ENCODE measurements around the gene TOR1AIP1.
"Not testable (repeated sequence)": the region's sequence is repeated elsewhere in the genome, so short reads cannot be mapped to it uniquely, and the experiment has no call there.

TOR1AIP1 gene, protein sequence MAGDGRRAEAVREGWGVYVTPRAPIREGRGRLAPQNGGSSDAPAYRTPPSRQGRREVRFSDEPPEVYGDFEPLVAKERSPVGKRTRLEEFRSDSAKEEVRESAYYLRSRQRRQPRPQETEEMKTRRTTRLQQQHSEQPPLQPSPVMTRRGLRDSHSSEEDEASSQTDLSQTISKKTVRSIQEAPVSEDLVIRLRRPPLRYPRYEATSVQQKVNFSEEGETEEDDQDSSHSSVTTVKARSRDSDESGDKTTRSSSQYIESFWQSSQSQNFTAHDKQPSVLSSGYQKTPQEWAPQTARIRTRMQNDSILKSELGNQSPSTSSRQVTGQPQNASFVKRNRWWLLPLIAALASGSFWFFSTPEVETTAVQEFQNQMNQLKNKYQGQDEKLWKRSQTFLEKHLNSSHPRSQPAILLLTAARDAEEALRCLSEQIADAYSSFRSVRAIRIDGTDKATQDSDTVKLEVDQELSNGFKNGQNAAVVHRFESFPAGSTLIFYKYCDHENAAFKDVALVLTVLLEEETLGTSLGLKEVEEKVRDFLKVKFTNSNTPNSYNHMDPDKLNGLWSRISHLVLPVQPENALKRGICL

DNA sequence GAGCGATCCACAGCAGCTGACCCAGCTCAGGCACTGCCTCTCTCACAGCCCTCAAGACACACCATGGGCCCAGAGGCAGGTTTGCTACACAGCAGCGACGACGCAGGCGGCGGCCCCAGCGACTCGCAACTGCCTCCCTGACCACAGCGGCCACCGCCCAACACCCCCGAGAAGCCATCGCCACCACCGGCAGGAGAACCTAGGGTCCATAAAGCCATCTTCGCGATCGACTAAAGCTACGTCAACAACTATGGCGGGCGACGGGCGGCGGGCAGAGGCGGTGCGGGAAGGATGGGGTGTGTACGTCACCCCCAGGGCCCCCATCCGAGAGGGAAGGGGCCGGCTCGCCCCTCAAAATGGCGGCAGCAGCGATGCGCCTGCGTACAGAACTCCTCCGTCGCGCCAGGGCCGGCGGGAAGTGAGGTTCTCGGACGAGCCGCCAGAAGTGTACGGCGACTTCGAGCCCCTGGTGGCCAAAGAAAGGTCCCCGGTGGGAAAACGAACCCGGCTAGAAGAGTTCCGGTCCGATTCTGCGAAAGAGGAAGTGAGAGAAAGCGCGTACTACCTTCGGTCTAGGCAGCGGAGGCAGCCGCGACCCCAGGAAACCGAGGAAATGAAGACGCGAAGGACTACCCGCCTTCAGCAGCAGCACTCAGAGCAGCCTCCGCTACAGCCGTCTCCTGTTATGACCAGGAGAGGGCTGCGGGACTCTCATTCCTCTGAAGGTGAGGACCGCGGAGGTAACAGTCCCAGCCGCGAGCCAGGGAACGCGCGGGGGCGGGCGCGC lies at the start of gene TOR1AIP1:
TOR1AIP1 (plus strand) TSS at position 33 of the 787 bp plus-strand sequence; CDS start at position 251, 218 bp downstream.
- peak; percentile 99 for DNase-seq

DNA sequence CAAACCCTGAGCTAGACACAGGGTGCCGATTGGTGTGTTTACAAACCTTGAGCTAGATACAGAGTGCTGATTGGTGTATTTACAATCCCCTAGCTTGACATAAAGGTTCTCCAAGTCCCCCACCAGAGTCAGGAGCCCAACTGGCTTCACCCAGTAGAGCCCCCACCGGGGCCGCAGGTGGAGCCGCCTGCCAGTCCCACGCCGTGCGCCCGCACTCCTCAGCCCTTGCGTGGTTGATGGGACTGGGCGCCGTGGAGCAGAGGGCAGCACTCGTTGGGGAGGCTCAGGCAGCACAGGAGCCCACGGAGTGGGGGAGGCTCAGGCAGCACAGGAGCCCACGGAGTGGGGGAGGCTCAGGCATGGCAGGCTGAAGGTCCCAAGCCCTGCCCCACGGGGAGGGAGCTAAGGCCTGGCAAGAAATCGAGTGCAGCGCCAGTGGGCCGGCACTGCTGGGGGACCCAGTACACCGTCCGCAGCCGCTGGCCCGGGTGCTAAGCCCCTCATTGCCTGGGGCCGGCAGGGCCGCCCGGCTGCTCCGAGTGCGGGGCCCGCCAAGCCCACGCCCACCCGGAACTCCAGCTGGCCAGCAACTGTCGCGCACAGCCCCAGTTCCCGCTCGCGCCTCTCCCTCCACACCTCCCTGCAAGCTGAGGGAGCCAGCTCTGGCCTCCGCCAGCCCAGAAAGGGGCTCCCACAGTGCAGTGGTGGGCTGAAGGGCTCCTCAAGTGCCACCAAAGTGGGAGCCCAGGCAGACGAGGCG lies 45.2 kb upstream of the TOR1AIP1 start:
- not testable (repeated sequence) for DNase-seq

DNA sequence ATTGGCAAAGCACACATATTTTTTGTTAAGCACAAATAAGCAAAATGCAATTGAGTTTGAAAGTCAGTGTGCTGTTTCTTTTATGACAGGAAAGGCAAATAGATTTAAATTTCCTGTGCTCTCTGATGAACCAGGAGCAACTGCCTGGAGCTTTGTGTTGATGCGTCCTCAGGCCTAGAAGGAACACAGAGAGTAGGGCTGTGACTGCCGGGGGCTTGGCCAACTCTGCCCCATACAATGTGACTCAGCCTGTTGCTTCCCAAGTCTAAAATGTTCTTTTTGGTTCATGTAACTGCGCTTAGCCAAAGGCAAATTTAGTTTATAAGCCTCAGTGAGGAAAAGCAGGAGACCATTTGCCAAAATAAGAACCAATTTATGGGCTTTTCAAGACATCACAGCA lies 42.0 kb upstream of the TOR1AIP1 start:
- DNase-seq = no peak

DNA sequence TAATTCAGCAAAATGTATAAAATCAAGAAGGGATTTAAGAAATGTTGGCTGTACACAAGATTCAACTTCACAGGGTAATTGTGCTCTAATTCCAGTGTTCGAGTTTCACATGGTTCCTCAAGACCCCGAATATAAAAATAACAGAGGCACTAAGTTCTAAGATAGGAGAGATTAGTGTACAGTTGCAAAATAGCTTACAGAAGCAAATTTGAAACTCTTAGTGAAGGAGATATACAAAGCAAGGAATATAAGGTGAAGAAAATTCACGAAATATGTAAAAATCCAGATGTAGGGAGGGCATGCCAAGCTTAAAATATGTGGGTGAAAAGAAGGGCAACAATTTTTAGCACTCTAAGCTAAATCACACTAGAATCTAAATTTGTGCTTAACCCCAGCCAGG lies 33.9 kb upstream of the TOR1AIP1 start:
- DNase-seq = no peak

DNA sequence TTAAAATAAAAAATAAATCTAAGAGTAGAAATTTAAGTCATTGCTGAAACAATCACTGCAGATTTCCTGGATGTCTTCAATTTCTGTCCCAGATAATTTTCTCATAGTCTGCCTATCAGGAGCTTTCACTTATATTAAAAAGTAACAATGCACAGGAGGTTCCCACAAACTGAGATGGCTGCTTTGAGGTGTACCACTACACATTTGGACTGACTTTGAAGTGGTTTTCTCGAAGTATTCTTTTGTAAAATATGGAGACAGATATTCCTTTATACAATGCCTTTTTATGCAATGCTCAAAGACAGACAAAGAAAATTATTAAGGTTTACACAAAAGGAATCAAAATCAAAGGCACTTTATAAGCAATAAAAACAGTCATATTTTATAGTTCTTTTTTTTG lies 29.0 kb upstream of the TOR1AIP1 start:
- no peak for DNase-seq

DNA sequence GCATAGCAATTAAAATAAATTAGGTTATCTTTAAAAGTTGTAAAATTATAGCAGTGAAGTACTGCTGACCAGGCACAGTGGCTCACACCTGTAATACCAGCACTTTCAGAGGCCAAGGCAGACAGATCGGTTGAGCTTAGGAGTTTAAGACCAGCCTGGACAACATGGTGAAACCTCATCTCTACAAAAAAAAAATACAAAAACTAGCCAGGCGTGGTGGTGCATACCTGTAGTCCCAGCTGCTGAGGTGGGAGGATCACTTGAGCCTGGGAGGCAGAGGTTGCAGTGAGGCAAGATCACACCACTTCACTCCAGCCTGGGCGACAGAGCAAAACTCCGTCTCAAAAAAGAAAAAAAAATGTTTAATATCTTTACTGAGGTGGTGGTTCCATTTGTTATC lies 26.3 kb upstream of the TOR1AIP1 start:
- DNase-seq = not testable (repeated sequence)

DNA sequence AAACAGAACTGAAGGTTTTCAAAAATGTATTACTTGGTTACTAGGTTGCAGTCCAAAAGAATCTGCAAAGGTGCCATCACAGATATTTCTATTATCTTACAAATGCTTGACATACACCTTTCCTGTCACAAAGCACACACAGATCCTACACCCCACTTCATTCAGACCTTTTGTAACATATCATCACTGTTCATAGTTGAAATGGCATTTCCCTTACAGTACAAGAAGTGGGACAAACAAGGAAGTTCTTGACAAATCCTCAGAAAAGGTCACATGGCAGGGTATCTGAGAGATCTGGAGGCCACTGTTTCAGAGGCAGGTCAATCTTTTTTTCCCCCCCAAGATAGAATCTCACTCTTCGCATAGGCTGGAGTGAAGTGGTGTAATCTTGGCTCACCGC lies 25.8 kb upstream of the TOR1AIP1 start:
- peak; percentile 23 to 34 (median 26) for DNase-seq

DNA sequence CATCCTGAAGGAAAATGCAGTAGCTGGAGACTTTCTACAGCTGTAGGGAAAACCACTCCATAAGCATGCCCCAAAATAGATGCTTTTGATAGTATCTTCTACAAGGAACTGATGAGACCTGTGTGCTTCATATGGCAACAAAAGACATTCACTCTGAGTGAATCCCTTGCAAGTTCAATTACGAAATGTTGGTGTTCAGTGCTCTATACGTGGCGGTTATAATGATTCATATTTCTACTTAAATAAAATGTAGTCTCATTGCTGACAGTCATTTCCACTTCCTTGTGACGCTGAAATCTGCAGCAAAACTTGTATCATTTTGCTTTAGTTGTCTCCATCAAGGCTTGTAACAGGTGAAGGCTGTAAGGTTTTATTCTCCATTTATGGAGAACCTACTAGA lies 25.1 kb upstream of the TOR1AIP1 start:
- DNase-seq = peak in 2 of 3 donors; percentile 55 to 58

DNA sequence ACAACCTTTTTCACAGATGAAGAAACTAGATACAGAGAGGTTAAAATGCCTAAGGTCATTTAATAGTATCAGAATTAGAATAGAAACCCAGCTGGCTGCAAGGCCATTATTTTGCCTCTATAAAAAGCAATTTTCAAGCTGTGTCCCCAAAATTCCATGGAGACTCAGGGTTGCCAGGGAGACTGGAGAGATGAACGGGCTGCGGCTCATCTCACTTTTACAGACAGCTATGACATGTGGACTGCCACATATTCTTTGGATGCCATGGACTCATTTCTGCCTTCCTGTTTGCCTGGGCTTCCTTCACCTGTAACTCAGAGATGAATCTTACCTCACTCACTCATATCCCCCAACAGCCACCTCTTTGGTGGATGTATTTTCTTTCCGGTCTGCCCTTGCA lies 21.4 kb upstream of the TOR1AIP1 start:
- DNase-seq = no peak

DNA sequence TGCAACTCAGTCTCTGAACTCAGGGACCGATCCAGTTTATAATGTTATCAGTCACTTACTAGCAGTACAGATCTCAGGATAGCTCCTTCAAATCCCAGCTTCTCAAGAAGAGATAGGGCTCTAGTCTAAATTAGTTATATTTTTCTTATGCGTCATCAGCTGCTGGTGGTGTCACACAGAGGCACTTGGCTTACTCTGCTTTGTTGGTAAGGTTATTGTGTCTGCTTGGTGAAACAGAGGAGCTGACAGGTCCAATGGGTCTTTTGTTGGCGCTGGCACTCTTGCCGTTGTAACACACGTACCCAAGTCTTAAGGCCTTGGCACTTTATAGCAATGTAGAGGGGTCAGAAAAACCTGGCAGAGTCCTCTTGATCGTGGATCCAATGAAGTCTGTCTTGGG lies 16.7 kb upstream of the TOR1AIP1 start:
- DNase-seq = no peak

DNA sequence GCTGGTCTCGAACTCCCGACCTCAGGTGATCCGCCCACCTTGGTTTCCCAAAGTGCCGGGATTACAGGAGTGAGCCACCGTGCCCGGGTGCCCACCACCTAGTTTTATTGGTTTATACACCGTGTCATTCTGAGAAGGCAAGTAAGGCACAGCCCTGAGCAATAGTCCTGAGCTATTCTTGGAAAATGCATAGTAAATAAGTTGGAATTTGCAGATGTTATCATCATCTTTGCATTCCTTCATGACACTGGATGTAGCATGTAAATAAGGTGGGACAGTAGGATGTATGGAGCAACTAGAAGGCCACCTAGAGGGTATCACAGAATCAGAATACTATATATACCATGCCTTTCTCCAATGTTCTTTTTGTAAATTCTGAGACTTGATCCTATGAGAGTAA lies 15.5 kb upstream of the TOR1AIP1 start:
- DNase-seq = no peak

DNA sequence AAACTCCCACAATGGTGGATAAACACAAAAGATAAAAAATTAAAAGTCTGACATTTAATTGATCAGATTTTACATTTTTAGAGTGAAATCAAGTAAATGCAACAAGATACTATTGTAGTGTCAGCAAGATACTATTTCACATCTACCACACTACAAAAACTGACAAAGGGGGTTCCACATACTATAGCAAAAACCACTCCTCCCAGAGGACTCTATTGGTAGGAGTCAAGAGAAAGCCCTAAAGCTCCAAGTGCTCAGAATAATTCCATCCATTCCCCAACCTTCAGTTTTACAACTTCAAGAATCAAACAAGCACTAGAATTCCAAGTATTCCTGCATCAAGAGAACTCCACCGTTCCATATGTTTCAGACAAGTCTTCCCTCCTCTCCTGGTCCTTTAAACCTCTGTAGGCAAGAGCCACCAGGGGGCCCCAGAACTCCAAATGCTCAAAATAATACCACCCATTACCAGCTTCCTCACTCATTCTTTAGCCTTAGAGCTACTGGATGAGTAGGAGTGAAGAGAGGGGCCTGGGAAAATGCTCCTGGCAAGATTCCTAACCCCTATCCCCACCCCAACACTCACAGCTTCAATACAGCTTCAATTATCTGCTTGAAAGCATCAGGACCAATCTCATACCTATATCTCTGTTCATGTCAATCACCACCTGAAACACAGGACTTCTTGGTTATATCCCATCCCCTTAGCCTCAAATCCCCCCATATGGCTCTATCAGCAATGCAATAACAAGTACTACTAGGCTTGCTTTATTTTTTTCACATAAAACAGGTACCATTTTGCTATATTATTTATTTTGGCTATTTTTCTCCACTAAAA lies 14.4 kb upstream of the TOR1AIP1 start:
- DNase-seq = peak; percentile 61 to 76 (median 69)

DNA sequence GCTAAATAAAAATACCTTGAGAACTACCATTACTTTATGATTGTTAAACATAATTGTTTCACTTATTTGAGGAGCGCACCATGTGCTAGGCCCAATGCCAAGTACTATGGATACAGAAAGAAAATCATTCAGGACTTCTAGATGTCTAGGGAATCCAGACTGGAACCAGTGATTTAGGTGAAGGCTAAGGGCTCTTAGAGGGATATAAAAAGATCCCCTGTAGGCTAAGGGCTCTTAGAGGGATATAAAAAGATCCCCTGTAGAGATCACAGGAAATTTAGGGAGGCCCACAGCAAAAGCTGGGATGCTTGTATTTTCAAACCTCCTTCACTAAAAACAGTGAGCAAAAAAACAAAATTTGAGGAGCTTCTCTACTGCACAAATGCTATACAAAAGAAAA lies 11.2 kb upstream of the TOR1AIP1 start:
- no peak for DNase-seq

DNA sequence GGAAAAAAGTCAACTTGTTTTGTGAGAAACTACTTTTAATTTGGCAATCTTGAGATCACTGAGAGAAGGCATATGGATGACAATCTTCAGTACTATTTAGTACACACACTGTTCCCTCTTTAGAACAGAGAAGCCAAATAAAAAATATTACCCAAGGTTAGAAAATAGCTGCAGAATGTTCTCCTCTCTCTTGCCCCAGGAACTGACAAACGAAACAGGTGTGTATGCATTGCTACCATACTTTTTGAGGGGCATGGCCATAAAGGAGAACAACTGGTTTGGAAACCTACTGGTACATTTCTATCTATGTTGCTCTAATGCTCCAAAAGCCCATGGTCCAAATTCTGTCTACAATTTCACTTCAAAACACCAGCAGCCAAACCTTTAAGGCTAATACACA lies 10.1 kb upstream of the TOR1AIP1 start:
- no peak for DNase-seq

DNA sequence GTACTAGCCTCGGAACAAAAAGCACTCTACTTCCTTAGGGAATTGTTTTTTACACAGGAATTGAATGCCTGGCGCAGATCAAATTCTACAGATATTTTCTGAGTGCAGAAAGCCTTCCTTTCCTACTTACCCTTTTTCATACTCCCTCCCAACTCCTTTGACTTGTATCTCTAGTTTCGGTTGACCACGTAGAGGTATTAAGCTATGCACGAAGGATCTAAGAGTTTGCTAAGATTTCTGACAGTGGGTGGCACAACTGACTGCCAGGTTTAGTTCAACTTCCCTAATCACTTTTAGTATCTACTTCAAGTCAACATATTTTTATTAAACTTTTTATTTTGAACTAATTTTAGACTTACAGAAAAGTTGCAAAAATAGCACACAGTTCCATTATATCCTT lies 9.5 kb upstream of the TOR1AIP1 start:
- no peak for DNase-seq

DNA sequence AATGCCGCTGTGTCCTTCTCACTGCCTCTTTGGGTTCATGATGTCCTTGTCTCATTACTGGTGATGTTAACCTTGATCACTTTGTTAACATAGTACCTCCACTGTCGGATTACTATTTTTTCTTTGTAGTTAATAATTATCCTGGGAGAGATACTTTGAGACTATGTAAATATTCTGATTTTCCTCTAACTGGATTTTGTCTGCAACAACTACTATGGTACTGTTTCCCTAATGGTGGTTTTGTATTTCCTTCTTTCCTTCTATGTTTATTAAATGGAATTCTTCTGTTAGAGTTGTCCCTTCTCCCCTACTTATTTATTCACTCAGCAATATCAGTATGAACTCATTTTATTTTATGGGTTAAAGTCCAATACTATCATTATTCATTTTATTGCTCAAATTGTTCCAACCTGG lies 8.6 kb upstream of the TOR1AIP1 start:
- DNase-seq = no peak

DNA sequence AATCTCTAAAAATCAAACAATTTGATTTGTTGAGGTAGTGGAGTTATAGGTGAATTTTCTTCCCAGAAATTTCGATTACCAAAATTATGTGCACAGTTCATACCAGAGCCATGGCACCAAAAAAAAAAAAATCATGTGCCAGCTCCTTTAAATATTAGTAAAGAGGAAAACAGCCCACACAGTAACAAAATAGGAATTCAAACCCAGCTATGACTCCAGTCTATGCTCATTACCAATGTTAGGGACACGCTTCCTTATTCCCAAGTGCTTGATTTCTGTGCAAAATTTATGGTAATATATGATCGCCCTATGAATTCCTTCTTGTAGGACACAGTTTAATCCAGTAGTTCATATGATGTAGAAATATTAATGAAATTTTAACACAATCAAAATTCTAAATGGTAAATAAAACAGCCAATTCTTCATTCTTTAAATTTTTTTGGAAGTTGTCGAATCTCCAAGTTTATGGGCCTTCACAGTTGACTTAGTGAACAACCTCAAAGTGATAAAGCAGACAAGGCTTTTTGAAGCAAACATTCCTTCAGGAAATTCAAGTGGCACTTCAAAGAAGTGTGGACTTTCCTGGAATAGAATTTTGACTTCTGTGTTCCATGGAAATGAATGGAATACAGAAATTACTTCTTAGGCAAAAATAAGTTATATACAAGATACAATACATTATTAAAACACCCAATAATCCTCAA lies 6.3 kb upstream of the TOR1AIP1 start:
- DNase-seq = peak; percentile 20 to 35 (median 31)

DNA sequence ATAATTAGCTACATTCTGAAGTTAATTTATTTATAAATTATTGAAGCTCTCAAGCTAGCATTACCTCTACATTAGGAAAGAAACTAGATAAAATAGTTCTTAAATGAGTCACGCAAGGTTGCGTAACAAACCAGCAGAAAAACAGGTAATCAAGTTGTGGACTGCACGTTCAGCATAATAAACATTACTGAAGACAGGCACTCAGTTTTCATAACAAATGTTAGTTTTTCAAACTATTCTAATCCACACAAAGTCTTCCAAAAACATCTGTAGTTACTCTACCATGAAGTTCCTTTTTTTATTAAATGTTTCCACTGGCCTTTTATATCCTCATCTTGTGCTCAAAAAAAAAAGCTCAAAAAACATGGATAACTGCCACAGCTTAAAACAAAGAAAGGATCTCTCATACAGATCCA lies 5.8 kb upstream of the TOR1AIP1 start:
- DNase-seq = peak; percentile 28 to 59 (median 56)

DNA sequence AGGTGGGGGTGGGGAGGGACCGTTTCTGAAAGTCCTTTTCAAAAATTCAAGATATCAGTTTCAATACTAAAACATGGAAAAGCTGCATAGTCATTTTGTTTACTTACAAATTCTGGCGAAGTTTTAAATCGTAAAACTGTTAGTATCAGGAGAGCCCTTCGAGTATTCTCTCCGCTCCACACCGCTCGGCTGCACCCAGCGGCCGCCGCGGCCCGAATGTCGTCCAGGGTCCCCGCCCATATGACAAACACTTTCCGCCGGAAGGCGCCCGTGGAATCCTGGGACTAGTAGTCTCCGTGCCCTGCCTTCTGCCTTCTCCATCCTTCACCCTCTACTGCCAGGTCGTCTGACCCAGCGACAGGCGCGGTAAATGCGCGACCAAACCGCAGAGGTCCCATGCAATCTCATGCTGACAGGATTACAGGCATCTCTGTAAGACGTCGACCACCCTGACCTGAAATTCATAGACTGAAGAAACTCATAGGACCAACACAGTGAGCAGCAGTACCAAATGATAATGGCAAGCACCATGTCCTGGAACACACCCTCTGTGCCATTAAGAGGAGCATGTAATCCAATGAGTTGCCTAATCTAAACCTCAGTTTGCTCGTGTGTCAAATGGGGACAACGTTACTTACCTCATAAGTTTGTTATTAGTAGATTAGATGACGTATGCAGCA lies 4.4 kb upstream of the TOR1AIP1 start, which contains the start of gene TOR1AIP2:
TOR1AIP2 (minus strand) TSS at position 218 of the 680 bp plus-strand sequence. CDS start 25,138 bp downstream, outside the sequence.
- DNase-seq = peak; percentile 89 to 93 (median 90)

DNA sequence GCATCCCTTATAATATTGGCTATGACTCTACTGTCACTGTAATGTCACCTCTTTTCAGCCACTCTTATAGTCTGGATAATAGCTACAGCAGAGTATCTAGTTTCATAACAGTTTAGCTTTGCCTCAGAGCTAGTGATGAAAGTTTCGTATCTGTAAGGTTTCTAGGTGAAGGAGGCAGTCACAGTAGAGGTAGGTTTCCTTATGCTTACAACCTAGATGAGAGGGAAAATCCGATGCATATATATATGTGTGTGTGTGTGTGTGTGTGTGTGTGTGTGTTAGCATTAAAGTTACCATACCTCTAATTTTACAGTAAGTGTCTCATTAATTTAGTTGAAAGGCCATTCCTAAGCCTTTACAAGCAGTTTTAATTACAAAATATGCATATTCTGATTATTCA lies 2.3 kb upstream of the TOR1AIP1 start:
- DNase-seq = no peak

Data from suppressor macrophage treated with lipopolysaccharide for 1 hour (primary cell).